Measurements from ENCODE around the gene FKBP5.

Gene FKBP5

GRCh38 chr6:35663447-35664235 lies 25.1 kb downstream of the FKBP5 start:
- no peak for DNase-seq (ENCODE audit: low read depth in 2 of 2)

GRCh38 chr6:35662999-35663398 lies 25.7 kb downstream of the FKBP5 start:
- DNase-seq (ENCODE audit: low read depth in 2 of 2) = no peak

- no peak for DNase-seq (ENCODE audit: low read depth in 2 of 2)
Observed at GRCh38 chr6:35654883-35655282, 33.8 kb downstream of the FKBP5 start.

GRCh38 chr6:35651244-35651643 lies 37.5 kb downstream of the FKBP5 start:
- no peak for DNase-seq (ENCODE audit: low read depth in 2 of 2)

GRCh38 chr6:35650015-35650414 lies 38.7 kb downstream of the FKBP5 start:
- DNase-seq (ENCODE audit: low read depth in 2 of 2) = no peak

- DNase-seq (ENCODE audit: low read depth in 2 of 2) = no peak
Observed at GRCh38 chr6:35648203-35648602, 40.5 kb downstream of the FKBP5 start.

- DNase-seq (ENCODE audit: low read depth in 2 of 2) = no peak
Observed at GRCh38 chr6:35647400-35647799, 41.3 kb downstream of the FKBP5 start.

- DNase-seq (ENCODE audit: low read depth in 2 of 2) = no peak
Observed at GRCh38 chr6:35643162-35643535, 45.6 kb downstream of the FKBP5 start.

- DNase-seq (ENCODE audit: low read depth in 2 of 2) = no peak
Observed at GRCh38 chr6:35642471-35643161, 46.1 kb downstream of the FKBP5 start.

- DNase-seq (ENCODE audit: low read depth in 2 of 2) = no peak
Observed at GRCh38 chr6:35640017-35640664, 48.6 kb downstream of the FKBP5 start.

GRCh38 chr6:35638679-35639078 lies 50.0 kb downstream of the FKBP5 start:
- DNase-seq (ENCODE audit: low read depth in 2 of 2) = no peak

- no peak for DNase-seq (ENCODE audit: low read depth in 2 of 2)
Observed at GRCh38 chr6:35637911-35638310, 50.8 kb downstream of the FKBP5 start.

- DNase-seq (ENCODE audit: low read depth in 2 of 2) = no peak
Observed at GRCh38 chr6:35635601-35636597, 52.8 kb downstream of the FKBP5 start.

- no peak for DNase-seq (ENCODE audit: low read depth in 2 of 2)
Observed at GRCh38 chr6:35634316-35634715, 54.4 kb downstream of the FKBP5 start.

GRCh38 chr6:35633579-35634089 lies 55.1 kb downstream of the FKBP5 start:
- DNase-seq (ENCODE audit: low read depth in 2 of 2) = no peak

GRCh38 chr6:35629876-35630378 lies 58.8 kb downstream of the FKBP5 start:
- DNase-seq (ENCODE audit: low read depth in 2 of 2) = no peak

GRCh38 chr6:35626401-35626800 lies 62.3 kb downstream of the FKBP5 start:
- no peak for DNase-seq (ENCODE audit: low read depth in 2 of 2)

GRCh38 chr6:35624341-35625070 lies 64.2 kb downstream of the FKBP5 start:
- DNase-seq (ENCODE audit: low read depth in 2 of 2) = no peak

GRCh38 chr6:35622283-35622682 lies 66.4 kb downstream of the FKBP5 start:
- DNase-seq (ENCODE audit: low read depth in 2 of 2) = no peak

- DNase-seq (ENCODE audit: low read depth in 2 of 2) = no peak
Observed at GRCh38 chr6:35620706-35621105, 68.0 kb downstream of the FKBP5 start.

- DNase-seq (ENCODE audit: low read depth in 2 of 2) = no peak
Observed at GRCh38 chr6:35613762-35614161, 75.0 kb downstream of the FKBP5 start.
